Psoas muscle (tissue), 8 donors: Measurements from ENCODE around the gene ZNF222. TPM values are rescaled to one million over a fixed set of nuclear protein-coding genes. Genes with fewer than 3 reads are reported as not detected.

ENCODE experiments used
- ATAC-seq, 4 donors: fragments of 200-7000 bp; cut with Tn5 transposase; one replicate each; pipeline ENCODE4 v1.9.1; 2020; ENCODE audit warnings: moderate library complexity in 3 of 4, mild to moderate bottlenecking in 2 of 4
- DNase-seq, 2 donors: peaks; one replicate each; pipeline ENCODE4 v3.0.0-alpha.2; 2020
- H3K27ac ChIP-seq: fragments of 200-600 bp; one replicate; pipeline ENCODE4 v1.8.0; 2022
- H3K27me3 ChIP-seq, 3 donors: fragments of 200-600 bp in 1 of 3; one replicate each; pipeline versions ENCODE4 v1.6.1 to v1.8.0; 2013 to 2022; ENCODE audit warnings: low read length in 2 of 3, mild to moderate bottlenecking in 2 of 3, moderate library complexity in 1 of 3; ENCODE audit not compliant: insufficient read depth in 3 of 3
- H3K36me3 ChIP-seq, 2 donors: fragments of 200-600 bp in 1 of 2; one replicate each; pipeline versions ENCODE4 v1.6.1 to v1.8.0; 2013 to 2022; ENCODE audit warnings: low read depth in 1 of 2, mild to moderate bottlenecking in 1 of 2, moderate library complexity in 1 of 2; ENCODE audit not compliant: insufficient read depth in 1 of 2
- H3K4me1 ChIP-seq: fragments of 200-600 bp; one replicate; pipeline ENCODE4 v1.8.0; 2022
- H3K4me3 ChIP-seq: fragments of 200-600 bp; one replicate; pipeline ENCODE4 v1.8.0; 2022; ENCODE audit warnings: mild to moderate bottlenecking
- H3K9me3 ChIP-seq: fragments of 200-600 bp; one replicate; pipeline ENCODE4 v1.8.0; 2022
- CTCF ChIP-seq: fragments of 200-600 bp; IDR thresholded peaks from one replicate; pipeline ENCODE4 v1.8.0; 2022; ENCODE audit warnings: antibody characterized with exemption
- WGBS, 3 donors: extraction: QIAGEN DNeasy Blood & Tissue Kit; methylation state at CpG; one replicate each; pipeline versions ENCODE4 v1.1.6 to v1.1.7; 2013; 5-methylcytosine and 5-hydroxymethylcytosine counted together
- intact Hi-C, 2 donors: fragments of 100-400 bp; cut with DNase I; formaldehyde crosslinking; loops; one replicate each; pipeline versions ENCODE4 v1.11.0 to v1.14.2; 2022
- polyA plus RNA-seq, 3 donors: library from polyadenylated mRNA; stranded (reverse); fragments of 200-250 nt; gene quantifications; one replicate each; pipeline ENCODE4 v1.2.3, GENCODE V29; 2013
- total RNA-seq, 4 donors: library from RNA; stranded (reverse); fragmentation: NEBNext Ultra II Directional in 2 of 4; extraction: Animal tissue kit (Norgen Biotek cat#: 25700) in 2 of 4; gene quantifications; one replicate each; pipeline versions ENCODE4 v1.2.1 to v1.2.4, GENCODE V29; 2021 to 2023
- donor health status: healthy with polysubstance abuse.
- donor health status: DM: no; HTN: no; CAD: no; lungs with moderate emphysema.
- donor health status: Bipolar disorder and iron deficiency.
- donor health status: healthy.
- donor health status: DM: yes; HTN: yes; CAD: no.
- donor health status: DM: no; HTN: no; CAD: no.
- donor health status: DM: no; HTN: no; CAD: no.
- donor health status: DM: yes; HTN: yes; CAD: no.

The ZNF222 gene
- total and polyA plus RNA-seq, 7 donors: 0.47 to 4.0 (median 1.9) TPM

DNA sequence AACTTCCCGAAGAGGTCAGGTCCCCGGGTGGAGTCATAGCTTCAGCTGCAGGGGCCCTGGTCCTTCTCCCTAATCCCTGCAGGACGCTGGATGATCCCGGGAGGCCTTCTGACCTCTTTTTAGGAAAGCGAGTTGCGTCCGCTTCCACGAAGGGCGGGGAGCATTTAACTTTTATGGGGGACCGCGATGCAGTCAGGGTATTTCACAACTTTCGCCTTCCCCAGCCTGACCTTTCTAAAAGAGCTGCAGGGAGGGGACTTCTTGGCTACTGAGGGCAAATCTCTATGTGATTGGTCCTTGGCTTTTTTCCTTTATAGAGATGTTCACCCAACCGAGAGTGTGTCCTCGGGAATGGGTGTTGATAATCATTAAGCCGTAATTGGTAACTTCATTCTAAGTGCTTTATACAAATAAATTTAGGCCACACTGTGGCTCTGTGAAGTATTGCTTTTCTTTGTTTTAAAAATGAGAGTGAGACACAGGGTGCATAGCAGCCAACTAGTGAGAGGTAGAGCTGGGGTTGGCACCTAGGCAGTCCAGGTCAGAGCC is 21.6 kb upstream of the ZNF222 start:
- H3K27ac ChIP-seq: peak overlapping the region; percentile 79
- ATAC-seq: peak in 1 of 4 donors; percentile 10
- peaks cover 47% of the 10 kb centered on the region for H3K9me3 ChIP-seq

GRCh38 chr19:44005973-44006372 is 19.2 kb upstream of the ZNF222 start:
- 90 to 95% (median 94%) methylated on average over 1 of the region's 1 CpG for WGBS, 3 donors
- DNase-seq (no peak), ATAC-seq (no peak)
- Histone ChIP-seq H3K27me3 (no peaks in the 10 kb centered on the region), H3K9me3 (peaks cover 52% of the 10 kb centered on the region), H3K4me1 (peaks cover 12% of the 10 kb centered on the region), H3K4me3 (no peak overlapping the region), H3K36me3 (peaks cover 34 to 44% of the 10 kb centered on the region in 2 donors), H3K27ac (no peak overlapping the region)
- intact Hi-C loops: loop anchor here in 1 of 2 donors (10.0 kb wide), 1 partner anchor 89 kb away; the partner anchor contains the start of gene ZNF224
- TF ChIP-seq CTCF: no peak

More for the DNA sequence above, 21.6 kb upstream of the ZNF222 start:
- Histone ChIP-seq H3K36me3 (peaks cover 13 to 20% of the 10 kb centered on the region in 2 donors), H3K4me1 (peaks cover 12% of the 10 kb centered on the region), H3K4me3 (peak overlapping the region; percentile 79), H3K27me3 (no peaks in the 10 kb centered on the region)
- 3% methylated on average over 15 of the region's 15 CpGs for WGBS, 3 donors
- TF ChIP-seq CTCF: no peak
- intact Hi-C loops: loop anchor here (2.0 to 10.0 kb wide), 3 partner anchors 17 to 91 kb away; partner anchors contain the start of genes ZNF223 (in 1 of the 2) and ZNF224 (in 1 of the 2)
- peak in 1 of 2 donors; percentile 48 for DNase-seq

- no peak for TF ChIP-seq CTCF
- H3K4me1 ChIP-seq: peaks cover 8% of the 10 kb centered on the region
- ATAC-seq (no peak), DNase-seq (no peak)
- no peak overlapping the region for H3K27ac ChIP-seq
- no peak overlapping the region for H3K4me3 ChIP-seq
- no peaks in the 10 kb centered on the region for H3K27me3 ChIP-seq
- peaks cover 40 to 57% of the 10 kb centered on the region in 2 donors for H3K36me3 ChIP-seq
- 98 to 100% (median 100%) methylated on average over 6 of the region's 6 CpGs for WGBS, 3 donors
- H3K9me3 ChIP-seq: peaks cover 60% of the 10 kb centered on the region
- intact Hi-C loops: loop anchor here in 1 of 2 donors (10.0 kb wide), 1 partner anchor 87 kb away; the partner anchor contains the start of gene ZNF224
Measured at GRCh38 chr19:44007473-44007872, 17.7 kb upstream of the ZNF222 start.

GRCh38 chr19:44010468-44010867 is 14.7 kb upstream of the ZNF222 start:
- H3K27ac ChIP-seq: no peak overlapping the region
- H3K9me3 ChIP-seq: peaks cover 78% of the 10 kb centered on the region
- DNase-seq: no peak
- ATAC-seq: no peak
- no peak overlapping the region for H3K4me3 ChIP-seq
- 95 to 99% (median 96%) methylated on average over 5 of the region's 5 CpGs for WGBS, 3 donors
- H3K4me1 ChIP-seq: no peaks in the 10 kb centered on the region
- no peak for TF ChIP-seq CTCF
- no peaks in the 10 kb centered on the region for H3K27me3 ChIP-seq
- peaks cover 40 to 57% of the 10 kb centered on the region in 2 donors for H3K36me3 ChIP-seq
- intact Hi-C loops: no loop called here
